ENCODE data around the gene ZSCAN4.

ZSCAN4 gene

DNA sequence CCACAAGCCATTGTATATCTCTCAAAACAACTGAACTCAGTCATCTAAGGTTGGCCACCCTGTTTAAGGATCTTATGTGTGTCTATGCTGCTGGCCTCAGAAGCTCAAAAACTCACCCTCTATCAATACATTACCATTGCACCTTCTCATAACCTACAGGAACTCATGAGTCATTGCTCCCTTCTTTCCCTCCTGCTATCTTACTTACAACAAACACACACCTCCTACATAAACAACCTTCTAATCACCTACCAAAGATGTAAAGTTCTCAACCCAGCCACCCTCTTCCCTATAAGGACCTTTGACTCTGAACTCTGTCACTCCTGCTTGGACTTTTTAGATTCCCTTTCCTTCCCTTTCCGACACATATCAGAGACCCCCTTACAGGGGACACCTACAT lies 13.3 kb upstream of the ZSCAN4 start:
- no peak for DNase-seq (ENCODE audit: low read depth)
- TF ChIP-seq, protein P1, sequence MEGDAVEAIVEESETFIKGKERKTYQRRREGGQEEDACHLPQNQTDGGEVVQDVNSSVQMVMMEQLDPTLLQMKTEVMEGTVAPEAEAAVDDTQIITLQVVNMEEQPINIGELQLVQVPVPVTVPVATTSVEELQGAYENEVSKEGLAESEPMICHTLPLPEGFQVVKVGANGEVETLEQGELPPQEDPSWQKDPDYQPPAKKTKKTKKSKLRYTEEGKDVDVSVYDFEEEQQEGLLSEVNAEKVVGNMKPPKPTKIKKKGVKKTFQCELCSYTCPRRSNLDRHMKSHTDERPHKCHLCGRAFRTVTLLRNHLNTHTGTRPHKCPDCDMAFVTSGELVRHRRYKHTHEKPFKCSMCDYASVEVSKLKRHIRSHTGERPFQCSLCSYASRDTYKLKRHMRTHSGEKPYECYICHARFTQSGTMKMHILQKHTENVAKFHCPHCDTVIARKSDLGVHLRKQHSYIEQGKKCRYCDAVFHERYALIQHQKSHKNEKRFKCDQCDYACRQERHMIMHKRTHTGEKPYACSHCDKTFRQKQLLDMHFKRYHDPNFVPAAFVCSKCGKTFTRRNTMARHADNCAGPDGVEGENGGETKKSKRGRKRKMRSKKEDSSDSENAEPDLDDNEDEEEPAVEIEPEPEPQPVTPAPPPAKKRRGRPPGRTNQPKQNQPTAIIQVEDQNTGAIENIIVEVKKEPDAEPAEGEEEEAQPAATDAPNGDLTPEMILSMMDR (IDR thresholded peaks at IDR 0.05; ENCODE audit: insufficient read depth, low read depth, low read length, missing control alignments): no peak
- H3K4me3 ChIP-seq (ENCODE audit: low read depth, low read length): no peak overlapping the region

DNA sequence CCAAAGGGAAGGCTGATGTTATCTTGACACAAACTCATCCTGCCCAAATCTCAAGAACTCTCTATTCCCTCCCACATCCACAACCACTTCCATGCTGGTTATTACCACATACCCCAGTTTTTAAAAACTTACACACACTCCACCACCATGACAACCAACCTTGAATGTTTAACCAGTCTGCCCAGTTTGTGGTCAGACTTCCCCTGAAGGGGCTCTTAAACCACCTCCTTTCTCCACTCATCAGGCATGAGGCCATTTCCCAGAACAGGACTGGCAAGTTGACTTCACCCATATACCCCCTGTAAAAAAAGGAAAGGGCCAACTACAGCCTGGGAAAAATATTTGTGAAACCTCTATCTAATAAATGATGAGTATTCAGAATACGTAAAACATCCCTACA lies 12.4 kb upstream of the ZSCAN4 start:
- no peak for DNase-seq (ENCODE audit: low read depth)
- no peak overlapping the region for H3K4me3 ChIP-seq (ENCODE audit: low read depth, low read length)
- TF ChIP-seq, protein P1 (IDR thresholded peaks at IDR 0.05; ENCODE audit: insufficient read depth, low read depth, low read length, missing control alignments): no peak

GRCh38 chr19:57664269-57665127 lies 4.2 kb upstream of the ZSCAN4 start:
- DNase-seq (ENCODE audit: low read depth): no peak
- TF ChIP-seq, protein P1 (IDR thresholded peaks at IDR 0.05; ENCODE audit: insufficient read depth, low read depth, low read length, missing control alignments): no peak
- H3K4me3 ChIP-seq (ENCODE audit: low read depth, low read length): peak overlapping the region; percentile 42

GRCh38 chr19:57665261-57665806 lies 3.4 kb upstream of the ZSCAN4 start:
- no peak for DNase-seq (ENCODE audit: low read depth)

DNA sequence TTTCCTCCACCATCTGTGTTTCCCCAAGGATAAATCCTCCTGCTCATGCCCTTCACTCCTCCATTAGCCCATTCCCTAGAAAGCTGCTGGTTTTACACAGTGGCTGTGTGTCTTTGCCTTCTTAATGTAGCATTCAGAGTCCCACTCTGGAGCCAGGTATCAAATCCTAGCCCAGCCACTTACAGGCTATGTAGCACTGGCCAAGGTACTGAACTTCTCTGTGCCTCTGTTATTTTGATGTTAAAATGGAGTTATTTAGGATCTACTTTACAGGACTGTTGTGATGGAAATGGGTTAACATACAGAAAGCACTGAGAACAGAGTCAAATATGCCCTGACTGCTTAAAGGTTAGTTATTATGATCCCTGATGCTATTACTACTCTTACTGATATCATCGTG lies 1.5 kb upstream of the ZSCAN4 start:
- no peak for DNase-seq (ENCODE audit: low read depth)
- H3K4me3 ChIP-seq (ENCODE audit: low read depth, low read length): no peak overlapping the region
- TF ChIP-seq, protein P1 (IDR thresholded peaks at IDR 0.05; ENCODE audit: insufficient read depth, low read depth, low read length, missing control alignments): no peak

More at GRCh38 chr19:57665261-57665806, 3.4 kb upstream of the ZSCAN4 start:
- TF ChIP-seq, protein P1 (IDR thresholded peaks at IDR 0.05; ENCODE audit: insufficient read depth, low read depth, low read length, missing control alignments): no peak
- H3K4me3 ChIP-seq (ENCODE audit: low read depth, low read length): no peak overlapping the region

- TF ChIP-seq, protein P1 (IDR thresholded peaks at IDR 0.05; ENCODE audit: insufficient read depth, low read depth, low read length, missing control alignments): no peak
- no peak overlapping the region for H3K4me3 ChIP-seq (ENCODE audit: low read depth, low read length)
- no peak for DNase-seq (ENCODE audit: low read depth)
Observed at GRCh38 chr19:57671124-57671895, 2.6 kb downstream of the ZSCAN4 start.

Data from GM12865 (cell line).